Loucy (cell line): ENCODE data around the gene SUPT5H.

ENCODE experiments used
- EZH2phosphoT487 ChIP-seq: fragments of 200-600 bp; IDR thresholded peaks from 2 replicates; pipeline ENCODE4 v1.6.1; 2018; ENCODE audit warnings: antibody characterized with exemption, mild to moderate bottlenecking, moderate library complexity, borderline replicate concordance
- TF ChIP-seq, protein P1 (sequence below): fragments of 200-600 bp; sonication (generic); conservative IDR thresholded peaks from 2 replicates; pipeline ENCODE4 v1.5.1; 2014; ENCODE audit warnings: mild to moderate bottlenecking, antibody characterized with exemption, low read length

DNA sequence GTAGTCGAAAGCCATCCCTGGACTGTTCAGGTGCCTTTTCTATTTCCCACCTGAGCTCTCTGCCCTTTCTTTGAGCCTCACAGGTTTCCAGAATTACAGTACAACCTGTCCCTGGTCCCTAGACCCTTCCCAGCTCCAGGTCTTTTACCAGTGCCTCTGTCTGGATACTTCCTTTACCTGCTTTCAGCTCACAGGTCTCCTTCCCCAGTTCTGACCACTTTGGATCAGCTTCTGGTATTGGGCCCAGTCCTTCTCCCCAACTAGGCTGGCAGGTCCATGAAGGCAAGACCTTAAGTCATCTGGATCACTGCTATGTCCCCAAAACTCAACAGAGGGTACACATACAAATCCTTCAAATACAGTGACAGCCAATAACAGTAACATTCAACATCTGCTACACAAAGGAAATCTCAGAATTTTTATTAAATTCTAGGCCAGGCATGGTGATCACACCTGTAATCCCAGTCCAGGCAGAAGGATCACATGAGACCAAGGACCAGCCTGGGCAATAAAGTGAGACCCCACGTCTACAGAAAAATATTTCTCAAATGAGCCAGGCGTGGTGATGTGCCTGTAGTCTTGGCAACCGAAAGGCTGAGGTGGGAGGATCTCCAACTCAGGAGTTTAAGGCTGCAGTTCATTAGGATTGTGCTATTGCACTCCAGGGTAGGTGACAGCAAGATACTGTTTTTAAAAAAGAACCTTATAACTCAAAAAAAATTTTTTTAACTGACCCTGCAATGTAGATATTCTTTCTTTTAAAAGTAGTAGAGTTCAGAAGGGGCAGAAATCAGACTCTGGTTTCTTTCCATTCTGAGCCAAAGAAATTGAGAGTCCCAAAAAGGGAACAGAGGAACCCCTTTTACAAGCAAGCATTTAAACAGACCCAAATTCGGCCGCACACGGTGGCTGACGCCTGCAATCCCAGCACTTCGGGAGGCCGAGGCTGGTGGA, 11.0 kb upstream of the SUPT5H start:
- TF ChIP-seq, protein P1, sequence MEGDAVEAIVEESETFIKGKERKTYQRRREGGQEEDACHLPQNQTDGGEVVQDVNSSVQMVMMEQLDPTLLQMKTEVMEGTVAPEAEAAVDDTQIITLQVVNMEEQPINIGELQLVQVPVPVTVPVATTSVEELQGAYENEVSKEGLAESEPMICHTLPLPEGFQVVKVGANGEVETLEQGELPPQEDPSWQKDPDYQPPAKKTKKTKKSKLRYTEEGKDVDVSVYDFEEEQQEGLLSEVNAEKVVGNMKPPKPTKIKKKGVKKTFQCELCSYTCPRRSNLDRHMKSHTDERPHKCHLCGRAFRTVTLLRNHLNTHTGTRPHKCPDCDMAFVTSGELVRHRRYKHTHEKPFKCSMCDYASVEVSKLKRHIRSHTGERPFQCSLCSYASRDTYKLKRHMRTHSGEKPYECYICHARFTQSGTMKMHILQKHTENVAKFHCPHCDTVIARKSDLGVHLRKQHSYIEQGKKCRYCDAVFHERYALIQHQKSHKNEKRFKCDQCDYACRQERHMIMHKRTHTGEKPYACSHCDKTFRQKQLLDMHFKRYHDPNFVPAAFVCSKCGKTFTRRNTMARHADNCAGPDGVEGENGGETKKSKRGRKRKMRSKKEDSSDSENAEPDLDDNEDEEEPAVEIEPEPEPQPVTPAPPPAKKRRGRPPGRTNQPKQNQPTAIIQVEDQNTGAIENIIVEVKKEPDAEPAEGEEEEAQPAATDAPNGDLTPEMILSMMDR: no peak
- no peak for TF ChIP-seq EZH2phosphoT487
